ENCODE results near the gene CLEC18A. TPM values are rescaled to one million over a fixed set of nuclear protein-coding genes. Genes with fewer than 3 reads are reported as not detected.

CLEC18A gene
- total and polyA plus RNA-seq, 2 of the 4 experiments (the other 2 are of a cell fraction) = under 0.01 TPM; not detected in 1

GRCh38 chr16:69928856-69929400 is 22.2 kb upstream of the CLEC18A start:
- POLR2A ChIA-PET (ENCODE audit: unreplicated experiment) = no interaction called here
- Histone ChIP-seq H2AFZ (replicated peaks; ENCODE audit: low read length, poor library complexity) (no peak overlapping the region), H2BK15ac (ENCODE audit: low read depth, low read length) (no peak overlapping the region), H3K36me3 (ENCODE audit: control insufficient read depth, insufficient read depth, low read length) (peaks cover 13% of the 10 kb centered on the region; the same call in 1 of the 2 replicates), H3K18ac (ENCODE audit: low read depth, low read length) (no peak overlapping the region), H3K4me2 (ENCODE audit: low read depth, low read length) (no peak overlapping the region), H2BK5ac (ENCODE audit: low read depth, low read length, poor library complexity, severe bottlenecking) (no peak overlapping the region), H4K20me1 (ENCODE audit: insufficient read depth, low read length) (no peaks in the 10 kb centered on the region), H4K5ac (ENCODE audit: low read depth, low read length) (no peak overlapping the region), H2AK5ac (ENCODE audit: low read depth, low read length) (no peak overlapping the region), H3K4me3 (ENCODE audit: insufficient read depth, low read depth, low read length) (no peak overlapping the region), H3K23ac (ENCODE audit: low read depth, low read length) (no peak overlapping the region), H4K91ac (ENCODE audit: insufficient read depth, low read depth, low read length) (no peak overlapping the region), H3K56ac (ENCODE audit: extremely low read depth, insufficient read depth, low read length) (no peak overlapping the region), H4K8ac (ENCODE audit: low read depth in 2 of 2, low read length in 2 of 2) (no peak overlapping the region), H2AK9ac (replicated peaks; ENCODE audit: low read depth, low read length, poor library complexity) (no peak overlapping the region), H3K27me3 (ENCODE audit: control insufficient read depth, insufficient read depth, low read length) (no peaks in the 10 kb centered on the region), H2BK20ac (ENCODE audit: low read depth, low read length) (no peak overlapping the region), H3K9me1 (ENCODE audit: insufficient read depth, low read length) (peaks cover 9% of the 10 kb centered on the region; the same call in 1 of the 2 replicates), H3K14ac (replicated peaks; ENCODE audit: low read depth, low read length) (no peak overlapping the region), H3K4me1 (ENCODE audit: control insufficient read depth, insufficient read depth, low read length) (peaks cover 11% of the 10 kb centered on the region), H3K79me1 (ENCODE audit: low read depth in 1 of 2, low read length in 2 of 2) (peaks cover 0 to 18% of the 10 kb centered on the region in 2 experiments; a peak in 3 of 4 replicates), H3K4ac (ENCODE audit: low read depth, low read length) (no peak overlapping the region), H3K27ac (ENCODE audit: insufficient read depth, low read length) (no peak overlapping the region), H3K9ac (ENCODE audit: low read depth, low read length) (no peak overlapping the region), H2BK120ac (ENCODE audit: low read depth, low read length) (no peak overlapping the region), H3K9me3 (ENCODE audit: control insufficient read depth, insufficient read depth, low read length) (no peaks in the 10 kb centered on the region)
- no peak for ATAC-seq (ENCODE audit: low read depth)
- dilution Hi-C loops (cut with HindIII; ENCODE audit: low sequenced_read_pairs, unreplicated experiment) (no loop called here), in situ Hi-C loops (cut with MboI; ENCODE audit: low sequenced_read_pairs) (no loop called here), intact Hi-C loops (cut with micrococcal nuclease) (no loop called here)
- TF ChIP-seq USF2 (IDR thresholded peaks at IDR 0.05; ENCODE audit: low read depth, low read length) = no peak
- no peak for TF ChIP-seq NFE2L2 (IDR thresholded peaks at IDR 0.05; ENCODE audit: low read depth, low read length)
- no peak for TF ChIP-seq ELK1 (IDR thresholded peaks at IDR 0.05; ENCODE audit: borderline replicate concordance, low read depth, low read length)
- no peak for TF ChIP-seq MXI1 (IDR thresholded peaks at IDR 0.05; ENCODE audit: borderline replicate concordance, low read depth, low read length)
- no peak for TF ChIP-seq FOS (IDR thresholded peaks at IDR 0.05; ENCODE audit: low read depth, low read length)
- no peak for TF ChIP-seq CHD1 (IDR thresholded peaks at IDR 0.05; ENCODE audit: low read depth, low read length)
- TF ChIP-seq CTCF (conservative IDR thresholded peaks at IDR 0.05; ENCODE audit: low read depth, low read length) = no peak
- TF ChIP-seq CEBPB (IDR thresholded peaks at IDR 0.05; ENCODE audit: low read depth, low read length) = no peak
- TF ChIP-seq MAFK (IDR thresholded peaks at IDR 0.05; ENCODE audit: low read depth, low read length) = no peak
- BruUV-seq (replicated peaks) = no TSS peak
- no peak for DNase-seq
- WGBS, 2 experiments (ENCODE audit: extremely low coverage in 2 of 2, insufficient read length in 1 of 2) = 93% methylated on average over 4 of the region's 10 CpGs; no CpG with 5 or more reads in 1 of the 2 experiments
- CTCF ChIA-PET = interaction anchor here (0.7 to 1.6 kb wide), 3 partner anchors 11 to 130 kb away, joined by 3 read pairs; no protein-coding TSS in a partner anchor
